Keratinocyte (primary cell): ENCODE results near the gene STAC2. TPM values are rescaled to one million over a fixed set of nuclear protein-coding genes. Genes with fewer than 3 reads are reported as not detected.

Experiments used
- DNase-seq: peaks from one replicate; pipeline ENCODE4 v3.0.0-alpha.2; 2011; ENCODE audit warnings: low read depth, missing footprints, low spot score
- FAIRE-seq: peaks from 2 replicates; lab custom pipeline; 2011; peaks lifted over from hg19 to GRCh38; lab: Jason Lieb, UNC
- H2AFZ ChIP-seq: 2 replicates; pipeline ENCODE4 v1.6.0; 2012; ENCODE audit warnings: low read length, control low read depth, inconsistent platforms; ENCODE audit not compliant: control insufficient read depth
- H3K27ac ChIP-seq: 2 replicates; pipeline ENCODE4 v1.5.1; 2011; ENCODE audit warnings: low read length; ENCODE audit not compliant: control insufficient read depth, insufficient read depth
- H3K27me3 ChIP-seq: 3 replicates; pipeline ENCODE4 v1.6.0; 2011; ENCODE audit warnings: low read length; ENCODE audit not compliant: control insufficient read depth, insufficient read depth; ENCODE audit errors: extremely low read depth
- H3K36me3 ChIP-seq, 2 experiments: 2 replicates in 1 of 2; 3 replicates in 1 of 2; pipeline ENCODE4 v1.5.1; 2011; ENCODE audit warnings: low read length in 2 of 2, mild to moderate bottlenecking in 1 of 2; ENCODE audit not compliant: control insufficient read depth in 2 of 2, insufficient read depth in 2 of 2; ENCODE audit errors: extremely low read depth in 1 of 2
- H3K4me1 ChIP-seq: 3 replicates; pipeline ENCODE4 v1.5.1; 2011; ENCODE audit warnings: low read length; ENCODE audit not compliant: control insufficient read depth, insufficient read depth; ENCODE audit errors: extremely low read depth
- H3K4me2 ChIP-seq: 3 replicates; pipeline ENCODE4 v1.6.0; 2011; ENCODE audit warnings: low read depth, low read length; ENCODE audit not compliant: control insufficient read depth, insufficient read depth; ENCODE audit errors: extremely low read depth
- H3K4me3 ChIP-seq, 3 experiments: fragments of 200-600 bp in 1 of 3; sonication (generic) in 1 of 3; 2 replicates in 2 of 3; 3 replicates in 1 of 3; pipeline ENCODE4 v1.5.1; 2011 to 2016; ENCODE audit warnings: low read length in 3 of 3, mild to moderate bottlenecking in 3 of 3, control low read depth in 2 of 3, inconsistent platforms in 1 of 3, low read depth in 1 of 3, mixed read lengths in 1 of 3, mixed run types in 1 of 3, moderate library complexity in 1 of 3; ENCODE audit not compliant: control insufficient read depth in 2 of 3, insufficient read depth in 2 of 3; ENCODE audit errors: extremely low read depth in 1 of 3
- H3K79me2 ChIP-seq: 2 replicates; pipeline ENCODE4 v1.6.0; 2012; ENCODE audit warnings: low read length; ENCODE audit not compliant: control insufficient read depth, insufficient read depth
- H3K9ac ChIP-seq: 3 replicates; pipeline ENCODE4 v1.6.0; 2011; ENCODE audit warnings: low read length; ENCODE audit not compliant: control insufficient read depth, insufficient read depth; ENCODE audit errors: extremely low read depth
- H3K9me1 ChIP-seq: 3 replicates; pipeline ENCODE4 v1.6.0; 2011; ENCODE audit warnings: low read length; ENCODE audit not compliant: control insufficient read depth, insufficient read depth; ENCODE audit errors: extremely low read depth
- H3K9me3 ChIP-seq: 2 replicates; pipeline ENCODE4 v1.5.1; 2012; ENCODE audit warnings: low read depth, low read length; ENCODE audit not compliant: control insufficient read depth
- H4K20me1 ChIP-seq: 3 replicates; pipeline ENCODE4 v1.6.0; 2011; ENCODE audit warnings: low read length; ENCODE audit not compliant: control insufficient read depth, insufficient read depth; ENCODE audit errors: extremely low read depth
- CTCF ChIP-seq, 3 experiments: IDR thresholded peaks in 1 of 3; conservative IDR thresholded peaks in 1 of 3; optimal IDR thresholded peaks in 1 of 3; 2 replicates in 2 of 3; 3 replicates in 1 of 3; pipeline versions ENCODE3 to v1.5.1; 2011; ENCODE audit warnings: low read length in 3 of 3, mild to moderate bottlenecking in 3 of 3, moderate library complexity in 2 of 3, control low read depth in 1 of 3, inconsistent platforms in 1 of 3; ENCODE audit not compliant: insufficient read depth in 2 of 3; ENCODE audit errors: extremely low read depth in 1 of 3
- EZH2 ChIP-seq: IDR thresholded peaks from one replicate; pipeline ENCODE4 v1.6.1; 2012; ENCODE audit warnings: inconsistent platforms, mild to moderate bottlenecking, low read length, moderate library complexity
- dilution Hi-C: fragments of 300-500 bp; cut with MboI; formaldehyde crosslinking; loops from one replicate; pipeline ENCODE4 v1.7.0; 2020; ENCODE audit warnings: low sequenced_read_pairs; ENCODE audit not compliant: extremely low pct_ligation_motif_present
- polyA plus RNA-seq, 5 experiments: library from polyadenylated mRNA; depleted of rRNA in 3 of 5; stranded (reverse) in 3 of 5; stranded (forward) in 1 of 5; unstranded in 1 of 5; fragments of >200 nt; gene quantifications; 1 replicate in 1 of 5; 2 replicates in 3 of 5; 3 replicates in 1 of 5; pipeline versions ENCODE4 v1.2.1 to v1.2.3, GENCODE V29; 2011 to 2012; ENCODE audit warnings: missing spikeins in 2 of 5, low read depth in 1 of 5, low replicate concordance in 1 of 5

Gene STAC2
- polyA plus RNA-seq, 1 donor (not counting 4 experiments of a cell fraction or from before 2014, with no cell fraction given), result not detected

GRCh38 chr17:39181303-39181702, 44.4 kb downstream of the STAC2 start:
- Histone ChIP-seq H3K9ac (no peak overlapping the region), H3K4me2 (no peak overlapping the region), H2AFZ (no peak overlapping the region), H3K79me2 (no peaks in the 10 kb centered on the region), H3K9me1 (no peaks in the 10 kb centered on the region), H3K9me3 (no peaks in the 10 kb centered on the region), H3K27me3 (no peaks in the 10 kb centered on the region), H3K27ac (no peak overlapping the region), H3K4me1 (peaks cover 7% of the 10 kb centered on the region), H3K36me3 (peaks cover 26 to 30% of the 10 kb centered on the region in 2 experiments), H4K20me1 (peaks cover under 1% of the 10 kb centered on the region), H3K4me3 (no peak overlapping the region)
- dilution Hi-C loops, result no loop called here
- DNase-seq (no peak), FAIRE-seq (no peak)
- TF ChIP-seq CTCF (optimal IDR thresholded peaks at IDR 0.05 in 1 of 3, IDR thresholded peaks at IDR 0.05 in 1 of 3, conservative IDR thresholded peaks at IDR 0.05 in 1 of 3; ENCODE audit: extremely low read depth in 1 of 3, insufficient read depth in 2 of 3, low read length in 3 of 3) (no peak), EZH2 (no peak)

- H2AFZ ChIP-seq, result no peak overlapping the region
- H4K20me1 ChIP-seq, result peaks cover 3% of the 10 kb centered on the region
- H3K79me2 ChIP-seq, result no peaks in the 10 kb centered on the region
- no peak overlapping the region for H3K4me2 ChIP-seq
- H3K36me3 ChIP-seq, result peaks cover 24 to 25% of the 10 kb centered on the region in 2 experiments
- peaks cover 7% of the 10 kb centered on the region for H3K4me1 ChIP-seq
- dilution Hi-C loops, result no loop called here
- FAIRE-seq (peak; percentile 20), DNase-seq (no peak)
- TF ChIP-seq EZH2 (no peak), CTCF (optimal IDR thresholded peaks at IDR 0.05 in 1 of 3, IDR thresholded peaks at IDR 0.05 in 1 of 3, conservative IDR thresholded peaks at IDR 0.05 in 1 of 3; ENCODE audit: extremely low read depth in 1 of 3, insufficient read depth in 2 of 3, low read length in 3 of 3) (no peak)
- no peak overlapping the region for H3K4me3 ChIP-seq
- no peaks in the 10 kb centered on the region for H3K9me3 ChIP-seq
- H3K9ac ChIP-seq, result no peak overlapping the region
- H3K27ac ChIP-seq, result peak overlapping the region; percentile 26
- H3K9me1 ChIP-seq, result no peaks in the 10 kb centered on the region
- no peaks in the 10 kb centered on the region for H3K27me3 ChIP-seq
Measured at GRCh38 chr17:39178536-39178935, 47.2 kb downstream of the STAC2 start.
